GM19468 (cell line): ENCODE measurements around the gene EXOC7.

Source experiments
- ATAC-seq: cut with Tn5 transposase; IDR thresholded peaks from one replicate; pipeline ENCODE4 v1.9.1; 2021; ENCODE audit warnings: mild to moderate bottlenecking, moderate library complexity, moderate number of reproducible peaks; ENCODE audit not compliant: unreplicated experiment; ENCODE audit errors: extremely low read depth

The EXOC7 gene

DNA sequence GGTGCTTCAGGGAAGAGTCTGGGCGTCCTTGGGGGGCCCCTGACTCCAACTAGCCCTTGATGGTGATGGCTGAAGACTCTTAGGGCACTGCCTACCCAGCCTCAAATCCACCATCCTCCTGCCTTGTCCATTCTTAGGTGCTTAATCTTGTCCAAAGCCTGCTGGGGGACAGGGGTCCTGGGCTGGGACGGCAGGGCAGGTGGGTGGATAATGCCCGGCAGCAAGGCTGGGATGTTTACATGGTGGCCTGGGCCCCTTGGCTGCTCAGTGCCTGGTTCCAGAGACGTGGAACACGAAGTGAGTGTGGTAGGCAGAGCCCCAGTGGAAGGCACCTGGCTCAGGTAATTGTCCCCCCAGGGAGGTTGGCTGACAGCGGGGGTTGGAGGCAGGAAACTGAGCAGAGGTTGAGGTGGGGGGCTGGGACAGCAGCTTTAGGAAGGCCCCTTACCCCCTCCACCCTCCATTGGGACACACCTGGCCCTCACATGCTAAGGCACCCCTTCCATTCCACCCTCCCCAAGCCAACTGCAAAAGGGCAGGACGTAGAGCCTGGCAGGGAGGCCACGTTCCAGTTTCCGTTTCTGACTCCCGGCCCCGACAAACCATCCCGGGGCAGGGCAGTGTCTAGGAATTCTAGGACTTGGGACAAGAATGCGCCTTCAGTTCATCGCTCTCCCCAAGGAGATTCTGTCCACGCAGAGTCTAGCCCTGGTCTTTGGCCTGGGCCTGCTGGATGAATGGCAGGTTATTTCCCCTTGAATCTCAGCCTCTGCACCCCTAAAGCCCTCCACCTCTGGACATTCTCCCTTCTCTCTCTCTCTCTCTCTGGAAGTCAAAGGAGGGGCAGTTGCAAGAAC, 35.5 kb upstream of the EXOC7 start:
- no peak for ATAC-seq

DNA sequence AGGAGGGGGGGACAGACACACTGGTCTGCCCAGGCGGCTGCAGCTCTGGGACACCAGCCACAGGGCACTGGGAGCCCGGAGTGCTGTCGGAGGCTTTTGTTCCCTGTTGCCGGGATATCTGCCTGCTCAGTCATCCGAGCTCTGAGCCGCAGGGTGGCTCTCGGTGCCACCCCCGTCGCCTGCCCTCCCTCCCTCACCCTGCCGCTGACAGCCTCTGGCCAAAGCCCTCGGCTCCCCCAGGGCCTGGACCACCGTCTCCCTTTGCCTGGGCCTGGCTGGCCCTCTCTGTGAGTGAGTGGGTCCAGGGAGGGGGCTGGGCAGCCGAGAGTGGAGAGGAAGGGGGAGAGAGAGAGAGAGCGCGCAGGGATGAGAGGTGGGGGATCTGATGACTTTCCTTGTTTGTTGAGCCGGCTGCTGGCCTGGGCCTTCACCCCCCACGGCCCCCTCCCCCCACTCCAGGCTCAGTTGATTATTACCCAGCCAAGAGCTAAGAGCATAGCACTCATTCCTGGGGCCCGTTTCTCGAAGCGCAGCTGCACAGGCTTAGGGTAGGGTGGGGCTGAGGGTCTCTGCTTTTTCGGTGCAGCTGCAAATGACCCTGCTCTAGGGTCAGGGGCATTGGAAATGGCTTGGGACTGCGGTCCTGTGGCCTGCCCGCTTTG, 34.8 kb upstream of the EXOC7 start:
- no peak for ATAC-seq

DNA sequence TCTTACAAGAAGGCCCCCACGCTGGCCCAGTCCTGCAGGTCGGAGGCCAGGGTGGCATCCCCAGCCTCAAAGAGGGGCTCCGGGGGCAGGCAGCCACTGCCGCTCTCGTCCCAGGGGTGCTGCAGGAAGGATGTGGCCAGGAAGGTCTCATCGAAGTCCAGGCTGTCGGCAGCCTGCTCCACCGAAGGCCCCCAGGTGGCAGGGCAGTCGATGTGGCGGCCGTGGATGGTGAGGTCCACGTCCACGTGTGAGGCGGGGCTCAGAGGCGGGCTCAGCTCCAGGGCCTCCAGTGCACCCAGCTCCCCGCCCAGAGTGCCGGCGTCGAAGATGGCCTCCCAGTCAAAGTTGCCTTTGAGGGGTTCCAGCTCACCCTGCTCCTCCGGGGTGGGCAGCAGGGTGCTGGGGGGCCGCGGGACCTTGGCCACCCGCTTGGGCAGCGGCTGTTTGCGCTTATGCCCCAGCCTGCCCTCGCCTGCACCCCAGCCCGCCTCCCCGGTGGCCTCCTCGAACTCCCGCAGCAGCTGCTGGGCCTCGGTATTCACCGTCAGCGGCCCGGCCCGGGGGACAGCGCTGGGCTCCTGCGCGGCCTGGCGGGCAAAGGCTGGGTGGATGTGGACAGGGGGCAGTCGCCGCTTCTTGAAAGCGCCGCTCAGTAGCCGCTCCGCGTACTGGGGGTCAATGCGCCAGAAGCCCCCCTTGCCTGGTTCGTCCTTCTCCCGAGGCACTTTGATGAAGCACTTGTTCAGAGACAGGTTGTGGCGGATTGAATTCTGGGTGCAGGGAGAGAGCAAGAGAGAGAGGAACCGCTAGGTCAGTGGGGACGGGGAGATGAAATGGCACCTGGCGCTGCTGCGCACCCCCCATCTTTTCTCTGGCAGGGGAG, 34.0 kb upstream of the EXOC7 start:
- ATAC-seq, result no peak

DNA sequence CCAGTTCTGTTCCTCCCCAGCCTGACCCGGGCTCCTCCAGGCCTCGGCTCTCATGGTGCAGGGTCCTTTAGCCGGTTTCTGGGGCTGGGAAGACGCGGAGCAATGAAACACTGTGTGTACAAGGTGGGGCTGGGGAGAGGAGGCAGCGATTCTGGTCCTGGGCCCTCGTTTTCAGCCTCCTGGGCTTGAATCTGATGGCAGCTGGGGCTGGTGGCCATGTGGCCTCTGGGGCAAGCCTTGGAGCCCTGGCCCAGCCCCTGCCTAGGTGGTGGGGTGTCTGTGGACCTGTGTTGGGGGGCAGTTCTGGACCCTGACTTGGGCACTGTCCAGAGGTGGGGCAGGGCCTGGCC, 33.4 kb upstream of the EXOC7 start:
- ATAC-seq, result no peak

DNA sequence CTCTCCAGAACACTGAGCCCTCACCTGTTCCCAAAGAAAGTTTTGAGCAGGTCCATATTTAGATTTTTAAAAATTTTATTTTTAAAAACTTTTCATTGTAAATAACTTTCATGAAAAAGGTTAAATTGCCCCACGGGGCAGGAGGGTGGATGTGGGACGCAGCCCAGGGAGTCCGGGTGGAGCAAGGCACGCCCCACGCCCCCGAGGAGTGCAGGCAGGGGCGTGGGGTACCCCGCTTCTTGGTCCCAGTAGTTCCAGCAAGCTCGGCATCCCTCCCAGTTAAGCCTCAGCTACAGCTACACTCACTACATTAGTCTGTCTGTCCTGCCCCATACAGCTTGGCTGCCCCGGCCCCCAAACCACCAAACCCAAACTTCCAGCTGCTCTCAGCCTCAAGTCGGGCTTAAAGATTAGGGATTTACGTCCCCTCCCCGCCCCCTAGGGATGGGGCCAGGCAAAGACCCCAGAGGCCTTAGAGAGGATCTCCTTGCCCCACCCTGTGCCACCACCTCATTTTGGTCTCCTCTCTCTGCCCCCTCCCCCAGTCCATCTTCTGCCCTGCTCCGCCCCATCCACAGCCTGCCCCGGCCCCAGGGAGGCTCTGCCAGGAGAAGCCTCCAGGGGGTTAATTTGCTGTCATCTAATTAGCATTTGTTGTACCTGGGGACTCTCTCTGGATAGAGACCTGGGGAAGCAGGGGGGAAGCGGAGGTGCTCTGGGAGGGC, 32.9 kb upstream of the EXOC7 start:
- ATAC-seq, result no peak

DNA sequence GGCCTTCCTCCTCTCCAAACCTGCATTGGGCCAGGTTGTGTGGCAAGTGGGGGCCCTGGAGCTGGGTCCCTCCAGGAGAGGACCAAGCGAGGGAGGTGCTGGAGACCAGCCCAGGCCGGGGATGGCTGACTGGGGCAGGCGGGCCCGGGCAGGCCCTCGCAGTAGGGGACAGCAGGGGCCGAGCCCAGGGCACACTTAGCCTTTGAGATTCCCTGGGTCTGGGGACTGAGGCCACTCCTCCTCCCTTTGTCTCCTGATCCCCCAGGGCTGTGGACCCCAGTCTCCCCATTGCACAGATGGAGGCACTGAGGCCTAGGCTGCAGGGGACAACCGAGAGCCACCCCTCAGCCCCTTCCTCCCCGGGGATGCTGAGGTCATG, 32.2 kb upstream of the EXOC7 start:
- ATAC-seq, result no peak

DNA sequence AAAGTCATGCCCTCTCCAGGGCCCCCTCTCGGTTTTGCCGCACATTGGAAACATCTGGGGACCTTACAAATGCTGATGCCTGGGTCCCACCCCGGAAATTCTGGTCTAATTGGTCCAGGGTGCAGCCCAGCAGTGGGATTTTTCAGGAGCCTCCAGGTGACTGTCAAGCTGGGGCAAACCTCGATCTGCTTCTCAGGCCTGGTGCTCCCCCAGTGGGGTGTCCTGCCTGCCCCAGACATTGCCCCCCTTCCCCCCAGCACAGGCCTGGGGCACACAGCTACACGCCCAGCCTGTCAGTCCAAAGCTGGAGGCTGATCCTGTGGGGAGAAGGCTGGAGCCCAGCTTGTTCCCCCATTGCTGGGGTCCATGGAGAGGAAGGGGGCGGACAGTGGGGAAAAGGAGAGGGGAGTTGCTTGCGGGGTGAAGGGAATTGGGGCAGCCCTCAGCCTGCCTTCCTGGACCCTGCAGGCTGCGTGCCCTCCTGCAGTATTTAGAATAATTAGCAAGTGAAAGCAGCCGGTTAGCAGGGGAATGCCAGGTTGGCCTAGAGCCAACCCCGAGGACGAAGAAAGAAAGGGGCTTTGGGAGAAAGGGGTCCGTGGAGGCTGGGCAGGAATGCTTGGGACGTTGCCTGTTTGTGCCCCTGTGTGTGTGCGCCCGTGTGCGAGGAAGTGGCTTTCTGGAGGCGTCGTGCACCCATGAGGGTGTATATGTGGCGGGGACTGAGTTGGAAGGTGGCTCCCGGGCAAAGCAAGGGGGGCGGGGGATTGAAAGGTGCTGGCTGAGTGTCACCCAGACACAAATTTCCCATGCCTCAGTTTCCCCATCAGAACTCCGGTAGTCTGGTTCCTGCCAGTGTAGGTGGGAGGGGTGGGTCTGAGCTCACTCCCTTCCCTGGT, 31.6 kb upstream of the EXOC7 start:
- ATAC-seq, result no peak

DNA sequence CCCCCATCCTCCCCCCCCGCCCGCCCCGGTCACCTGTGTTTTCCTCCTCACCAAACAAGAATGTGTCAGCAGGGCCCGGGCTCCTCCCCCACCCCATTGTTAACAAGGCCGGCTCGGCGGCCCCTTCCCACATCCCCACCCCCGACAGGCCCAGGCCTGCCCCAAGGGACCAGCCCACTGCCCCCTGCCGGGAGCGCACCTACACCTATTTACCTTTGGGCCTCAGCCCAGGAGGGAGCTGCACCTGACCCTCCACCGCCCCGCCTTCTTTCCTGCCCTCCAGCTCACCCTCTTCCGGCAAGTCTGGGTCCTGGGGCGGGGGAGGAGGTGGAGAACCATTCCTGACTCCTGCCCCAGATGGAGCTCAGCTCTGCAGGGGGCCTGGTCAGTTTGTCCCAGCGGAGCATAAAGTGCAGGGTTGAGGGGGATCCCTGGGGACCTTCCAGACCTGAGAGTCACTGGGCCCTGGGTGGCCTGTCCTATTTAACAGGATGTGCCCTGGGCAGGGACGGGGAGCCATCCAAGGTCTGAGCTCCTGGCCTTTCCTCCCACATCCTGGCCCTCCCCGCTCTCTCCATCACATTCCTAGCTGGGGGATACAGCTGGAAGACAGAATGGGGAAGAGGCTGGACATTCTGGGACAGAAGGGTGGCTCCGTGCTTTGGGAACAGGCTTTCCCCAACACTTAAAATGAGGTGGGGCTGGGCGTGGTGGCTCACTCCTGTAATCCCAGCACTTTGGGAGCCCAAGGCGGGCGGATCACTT, 29.2 kb upstream of the EXOC7 start:
- no peak for ATAC-seq

DNA sequence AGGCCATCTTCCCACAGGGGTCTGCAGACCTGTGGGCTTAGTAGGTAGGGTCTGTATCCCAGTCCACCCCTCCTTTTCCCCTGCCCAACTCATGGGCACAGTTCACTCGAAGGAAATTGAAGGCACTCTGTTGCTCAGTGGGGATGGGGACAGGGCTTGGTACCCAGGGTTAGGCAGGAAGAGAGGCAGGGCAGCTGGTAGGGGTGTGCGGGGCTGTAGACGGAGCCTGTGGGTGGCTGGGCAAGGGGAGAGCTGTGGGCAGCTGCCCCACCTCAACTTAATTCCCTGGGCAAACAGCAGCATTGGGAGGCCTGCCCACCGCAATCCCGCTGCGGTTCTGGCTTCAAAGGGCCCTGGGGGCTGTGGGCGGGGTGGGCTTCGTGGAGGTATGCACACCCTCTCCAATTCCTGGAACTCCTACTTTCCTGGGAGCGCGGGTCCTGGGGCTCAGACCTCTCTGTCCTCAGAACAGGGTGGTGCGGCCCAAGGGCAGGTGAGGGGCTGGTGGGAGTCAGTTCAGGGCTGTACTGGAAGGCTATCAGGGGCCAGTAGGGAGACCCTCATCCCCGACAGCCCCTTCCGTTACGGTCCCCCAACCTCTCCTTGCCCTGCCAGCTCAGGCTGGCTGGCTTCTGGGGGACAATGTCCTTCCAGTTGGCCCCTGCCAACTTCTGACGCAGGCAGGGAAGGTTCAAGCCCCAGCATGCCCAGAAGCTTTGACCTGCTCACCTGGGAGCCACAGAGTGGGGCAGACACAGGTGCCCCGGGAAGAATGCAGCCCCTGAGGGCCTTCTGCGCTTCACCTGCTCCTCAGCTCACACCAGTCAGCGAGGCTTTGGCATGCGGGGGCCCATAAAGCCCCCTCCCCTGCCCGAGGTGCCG, 28.3 kb upstream of the EXOC7 start:
- no peak for ATAC-seq

DNA sequence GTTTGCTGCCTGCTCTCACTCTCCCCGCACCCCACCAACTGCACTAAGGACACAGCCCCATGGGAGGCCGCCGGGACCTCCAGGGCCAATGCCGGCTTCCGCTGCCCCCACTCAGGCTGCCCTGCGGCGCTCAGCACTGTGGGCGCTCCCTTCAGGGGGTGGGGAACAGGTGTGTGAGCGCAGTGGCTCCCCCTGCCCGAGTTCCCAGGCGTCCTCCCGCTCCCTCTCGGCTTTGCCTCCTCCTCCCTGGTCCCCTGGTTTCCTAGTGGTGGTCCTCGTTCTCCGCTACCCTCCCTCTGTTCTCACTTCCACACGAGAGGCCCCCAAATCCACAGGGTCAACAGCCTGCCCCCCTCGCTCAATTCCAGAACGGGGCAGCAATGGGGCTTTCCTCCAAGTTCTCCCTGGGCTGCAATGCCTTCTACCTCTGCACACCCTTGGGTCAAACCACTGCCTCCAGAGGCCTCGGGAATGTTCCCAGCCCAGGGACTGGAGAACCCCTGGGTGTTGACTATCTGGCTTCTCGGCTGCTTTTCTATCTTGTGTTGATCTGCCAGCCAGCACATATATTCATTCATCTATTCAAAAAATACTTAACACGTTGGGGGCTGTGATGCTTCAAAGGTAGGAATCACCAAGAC, 27.6 kb upstream of the EXOC7 start:
- ATAC-seq, result no peak

DNA sequence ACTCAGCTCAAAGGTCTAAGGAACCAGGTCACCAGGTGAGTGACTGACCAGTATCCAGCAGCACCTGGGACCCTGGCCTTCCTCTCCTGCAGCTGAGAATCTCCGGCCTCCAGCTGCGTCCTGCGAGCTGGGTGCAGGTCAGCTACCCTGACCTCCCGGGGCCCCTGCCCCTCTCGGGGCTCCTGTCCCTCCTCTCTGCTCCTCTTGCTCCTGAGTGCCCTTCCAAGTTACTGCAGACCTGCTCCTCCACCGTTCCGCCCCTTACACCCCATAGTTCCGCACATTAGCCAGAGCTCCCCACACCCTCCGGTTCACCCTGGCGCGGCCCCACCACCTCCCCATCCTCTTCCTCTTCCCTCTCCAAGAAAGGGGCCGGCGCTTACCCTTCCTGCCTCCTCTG, 26.9 kb upstream of the EXOC7 start:
- ATAC-seq, result no peak

DNA sequence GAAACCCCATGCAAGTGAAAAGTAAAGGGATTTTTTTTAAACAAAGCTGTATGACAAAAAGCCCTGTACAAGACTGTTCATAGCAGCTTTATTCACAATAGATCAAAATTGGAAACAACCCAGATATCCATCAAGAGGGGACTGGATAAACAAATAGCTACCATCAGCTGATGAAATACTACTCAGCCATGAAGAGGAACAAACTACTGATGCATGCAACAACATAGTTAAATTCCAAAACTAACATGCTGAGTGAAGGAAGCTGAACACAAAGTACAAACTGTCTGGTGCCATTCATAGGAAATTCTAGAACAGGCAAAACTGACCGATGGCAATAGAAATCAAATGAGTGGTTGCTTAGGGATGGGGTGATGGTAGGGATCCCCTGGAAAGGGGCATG, 22.3 kb upstream of the EXOC7 start:
- no peak for ATAC-seq

DNA sequence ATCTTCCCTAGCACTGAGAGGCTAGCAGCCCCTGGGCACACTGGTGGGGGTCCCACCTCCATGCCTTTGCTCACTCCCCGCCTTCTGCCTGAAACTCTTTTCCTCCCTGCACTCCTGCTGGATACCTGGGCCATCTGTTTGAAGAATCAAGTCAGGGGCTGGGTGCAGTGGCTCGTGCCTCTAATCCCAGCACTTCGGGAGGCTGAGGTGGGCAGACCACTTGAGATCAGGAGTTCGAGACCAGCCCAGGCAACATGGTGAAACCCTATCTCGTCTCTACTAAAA, 21.7 kb upstream of the EXOC7 start:
- ATAC-seq, result no peak

DNA sequence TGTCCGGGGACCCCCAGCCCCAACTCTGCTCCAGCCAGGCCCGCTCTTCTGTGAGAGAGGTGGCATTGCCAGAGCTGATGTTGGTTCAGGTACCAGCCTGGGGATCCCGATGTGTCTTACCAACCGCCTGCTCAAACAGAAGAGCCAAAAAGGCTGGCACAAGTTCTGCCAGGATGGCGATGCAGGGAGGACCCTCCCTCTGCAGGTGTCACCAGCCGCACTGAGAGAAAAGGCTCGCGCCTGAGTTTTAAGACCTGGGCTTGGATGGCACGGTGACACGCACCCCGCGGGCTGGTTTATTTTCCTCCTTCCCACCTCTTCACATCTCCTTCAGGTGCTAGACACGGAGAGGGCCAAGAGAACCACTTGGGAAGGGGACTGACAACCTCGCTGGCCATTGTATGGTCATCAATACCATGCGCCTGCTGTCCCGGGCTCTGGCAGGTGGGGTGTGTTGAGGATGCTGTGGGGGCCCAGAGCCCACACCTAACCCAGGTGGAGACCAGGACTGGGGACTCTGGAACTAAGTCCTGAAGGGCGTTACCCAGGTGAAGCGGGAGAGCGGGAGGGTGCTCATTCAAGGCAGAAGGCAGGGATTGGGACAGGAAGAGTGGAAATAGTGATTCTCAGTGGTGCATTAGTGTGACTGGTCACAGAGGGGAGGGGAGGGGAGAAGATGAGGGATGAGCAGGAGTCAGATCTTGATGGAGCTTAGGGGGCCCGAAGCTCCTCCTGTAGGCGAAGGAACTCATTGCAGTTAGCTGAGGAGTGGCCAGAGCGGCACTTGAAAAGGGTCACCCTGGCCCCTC, 21.2 kb upstream of the EXOC7 start:
- no peak for ATAC-seq

DNA sequence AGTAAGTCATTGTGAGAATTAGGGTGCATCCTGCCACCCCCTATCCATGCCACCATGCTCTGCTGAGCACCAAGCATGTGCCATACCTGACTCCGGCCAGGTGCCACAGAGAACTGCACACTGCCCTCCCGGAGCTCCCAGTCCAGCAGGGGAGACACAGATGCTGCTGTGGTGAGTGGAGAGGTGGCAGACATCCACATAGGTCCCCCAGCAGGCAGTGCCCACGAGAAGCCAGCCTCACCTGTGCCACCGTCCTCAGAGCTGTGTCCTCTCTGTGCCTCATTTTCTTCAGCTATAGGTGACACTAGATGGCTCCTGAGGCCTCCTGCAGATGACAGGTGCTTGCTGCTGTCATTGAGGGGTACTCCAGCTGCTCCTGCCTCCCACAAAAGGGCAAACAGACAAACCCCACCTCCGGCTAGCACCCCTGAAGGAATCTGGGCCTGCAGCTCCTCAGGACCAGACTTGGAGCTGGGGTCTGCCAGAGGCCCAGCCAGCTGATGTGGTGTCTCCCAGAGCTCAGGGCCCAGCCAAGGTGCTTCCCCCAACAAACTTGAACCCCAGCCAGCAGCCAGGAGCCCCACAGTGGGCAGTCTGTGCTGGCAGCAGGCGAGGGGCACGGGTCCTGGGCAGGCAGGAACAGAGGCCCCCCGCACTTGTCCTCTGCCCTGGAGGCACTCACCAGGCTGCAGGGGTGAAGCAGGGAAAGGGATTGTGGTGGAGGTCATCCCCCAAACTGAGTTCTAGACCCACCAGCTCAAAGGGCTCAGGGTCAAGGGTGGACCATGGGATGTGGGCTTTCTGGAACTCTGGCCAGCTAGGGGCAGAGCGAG, 20.4 kb upstream of the EXOC7 start:
- no peak for ATAC-seq

DNA sequence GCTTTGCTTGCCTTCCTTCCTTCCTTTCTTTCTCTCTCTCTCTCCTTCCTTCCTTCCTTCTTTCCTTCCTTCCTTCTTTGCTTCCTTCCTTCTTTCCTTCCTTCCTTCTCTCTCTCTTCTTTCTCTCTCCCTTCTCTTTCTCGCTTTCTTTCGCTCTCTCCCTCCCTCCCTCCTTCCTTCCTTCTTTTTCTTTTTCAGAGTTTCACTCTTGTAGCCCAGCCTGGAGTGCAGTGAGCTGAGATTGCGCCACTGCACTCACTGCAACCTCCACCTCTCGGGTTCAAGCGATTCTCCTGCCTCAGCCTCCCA, 19.6 kb upstream of the EXOC7 start:
- ATAC-seq, result no peak
